GM12873 (cell line): ENCODE data around the gene RFWD3.

Source experiments
- TF ChIP-seq, protein P1 (sequence below): IDR thresholded peaks from 2 replicates; pipeline ENCODE4 v1.5.1; 2012; ENCODE audit warnings: low read depth, mild to moderate bottlenecking, moderate library complexity, low read length, control low read depth; ENCODE audit not compliant: insufficient read depth; ENCODE audit errors: missing control alignments

The RFWD3 gene

DNA sequence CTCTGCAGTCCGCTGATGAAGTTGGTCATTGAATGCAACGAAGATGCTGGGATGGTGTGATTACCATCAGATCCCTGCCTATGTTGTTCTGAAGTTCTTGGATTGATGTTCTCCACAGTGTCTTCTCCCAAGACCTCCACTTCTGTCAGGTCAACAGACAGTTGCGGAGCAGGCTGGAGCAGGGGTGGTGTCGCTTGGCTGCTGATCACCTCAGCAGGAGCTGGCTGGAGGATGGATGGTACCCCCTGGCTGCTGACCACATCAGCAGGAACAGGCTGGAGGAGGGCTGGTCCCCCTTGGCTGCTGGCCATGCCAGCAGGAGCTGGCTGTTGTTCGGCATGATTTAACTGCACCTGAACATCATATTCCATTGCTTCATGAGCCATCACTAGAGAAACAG, 5.6 kb downstream of the RFWD3 start:
- TF ChIP-seq, protein P1, sequence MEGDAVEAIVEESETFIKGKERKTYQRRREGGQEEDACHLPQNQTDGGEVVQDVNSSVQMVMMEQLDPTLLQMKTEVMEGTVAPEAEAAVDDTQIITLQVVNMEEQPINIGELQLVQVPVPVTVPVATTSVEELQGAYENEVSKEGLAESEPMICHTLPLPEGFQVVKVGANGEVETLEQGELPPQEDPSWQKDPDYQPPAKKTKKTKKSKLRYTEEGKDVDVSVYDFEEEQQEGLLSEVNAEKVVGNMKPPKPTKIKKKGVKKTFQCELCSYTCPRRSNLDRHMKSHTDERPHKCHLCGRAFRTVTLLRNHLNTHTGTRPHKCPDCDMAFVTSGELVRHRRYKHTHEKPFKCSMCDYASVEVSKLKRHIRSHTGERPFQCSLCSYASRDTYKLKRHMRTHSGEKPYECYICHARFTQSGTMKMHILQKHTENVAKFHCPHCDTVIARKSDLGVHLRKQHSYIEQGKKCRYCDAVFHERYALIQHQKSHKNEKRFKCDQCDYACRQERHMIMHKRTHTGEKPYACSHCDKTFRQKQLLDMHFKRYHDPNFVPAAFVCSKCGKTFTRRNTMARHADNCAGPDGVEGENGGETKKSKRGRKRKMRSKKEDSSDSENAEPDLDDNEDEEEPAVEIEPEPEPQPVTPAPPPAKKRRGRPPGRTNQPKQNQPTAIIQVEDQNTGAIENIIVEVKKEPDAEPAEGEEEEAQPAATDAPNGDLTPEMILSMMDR, result no peak

DNA sequence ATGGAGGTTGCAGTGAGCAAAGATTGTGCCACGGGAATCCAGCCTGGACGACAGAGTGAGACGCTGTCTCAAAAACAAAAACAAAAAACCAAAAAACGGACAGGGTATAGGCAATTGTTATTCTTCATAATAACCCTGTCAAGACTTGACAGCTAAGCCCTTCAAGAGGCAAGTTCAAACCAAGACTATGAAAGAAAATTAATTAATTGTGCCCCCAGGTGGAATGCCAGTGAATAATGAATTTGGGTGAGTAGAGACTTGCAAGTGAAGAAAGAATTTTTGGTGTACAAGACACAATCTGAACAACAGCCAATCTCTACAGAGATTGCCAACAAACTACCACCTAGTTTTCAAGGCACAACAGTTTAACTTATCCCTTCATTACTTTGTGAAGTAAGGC, 6.3 kb downstream of the RFWD3 start:
- TF ChIP-seq, protein P1, result no peak

DNA sequence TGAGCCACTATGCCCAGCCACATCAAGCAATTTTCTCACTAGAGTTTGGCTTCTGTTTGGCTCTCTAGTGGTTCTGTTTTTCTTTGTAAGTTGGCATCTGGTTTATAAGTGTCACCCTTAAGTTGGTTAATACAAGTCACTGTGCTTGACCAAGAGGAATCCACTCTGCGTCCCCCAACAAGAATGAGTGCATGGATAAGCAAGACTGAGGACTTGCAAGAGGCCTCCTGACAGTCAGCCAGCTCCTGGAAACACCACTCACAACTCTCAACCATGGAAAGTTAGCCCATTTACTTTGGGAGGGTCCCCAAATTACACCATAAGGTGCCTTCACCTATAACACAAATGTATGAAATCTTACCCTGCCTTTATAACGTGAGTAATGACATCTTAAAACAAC, 7.6 kb downstream of the RFWD3 start:
- TF ChIP-seq, protein P1, result no peak

DNA sequence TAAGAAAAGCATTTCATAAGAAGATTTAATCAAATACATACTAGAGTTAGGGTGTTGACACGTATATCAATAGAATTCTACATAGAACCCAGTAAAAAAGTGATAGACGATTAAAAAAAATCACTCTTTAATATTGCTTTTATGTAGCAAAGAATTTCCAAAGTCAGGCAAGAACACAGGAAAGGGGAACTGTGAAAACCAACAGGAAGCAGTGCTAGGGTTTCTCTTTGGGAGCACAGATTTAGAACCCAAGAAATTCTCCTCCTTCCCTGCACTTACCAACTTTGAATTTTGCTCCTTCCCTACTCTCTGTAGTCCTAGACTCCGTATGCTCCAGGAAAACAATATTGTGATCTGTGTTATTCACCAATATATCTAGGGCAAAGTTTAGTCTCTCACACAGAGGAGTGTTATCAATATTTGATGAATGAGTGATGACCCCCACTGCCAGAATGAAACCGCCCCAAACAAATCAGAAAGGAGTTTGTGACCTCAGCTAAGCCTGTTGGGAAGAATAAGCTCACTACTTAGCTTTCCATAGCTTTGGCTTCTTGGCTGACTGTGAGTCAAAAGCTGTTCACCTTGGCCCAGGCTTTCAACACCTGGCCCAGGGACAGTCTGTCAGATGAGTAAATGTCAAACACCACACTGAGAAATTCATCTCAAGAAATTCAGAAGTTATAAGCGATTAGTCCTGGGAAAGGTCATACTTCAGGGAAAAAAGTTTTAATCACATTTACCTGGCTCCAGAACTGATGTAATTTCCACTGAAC, 8.6 kb downstream of the RFWD3 start:
- TF ChIP-seq, protein P1, result no peak

DNA sequence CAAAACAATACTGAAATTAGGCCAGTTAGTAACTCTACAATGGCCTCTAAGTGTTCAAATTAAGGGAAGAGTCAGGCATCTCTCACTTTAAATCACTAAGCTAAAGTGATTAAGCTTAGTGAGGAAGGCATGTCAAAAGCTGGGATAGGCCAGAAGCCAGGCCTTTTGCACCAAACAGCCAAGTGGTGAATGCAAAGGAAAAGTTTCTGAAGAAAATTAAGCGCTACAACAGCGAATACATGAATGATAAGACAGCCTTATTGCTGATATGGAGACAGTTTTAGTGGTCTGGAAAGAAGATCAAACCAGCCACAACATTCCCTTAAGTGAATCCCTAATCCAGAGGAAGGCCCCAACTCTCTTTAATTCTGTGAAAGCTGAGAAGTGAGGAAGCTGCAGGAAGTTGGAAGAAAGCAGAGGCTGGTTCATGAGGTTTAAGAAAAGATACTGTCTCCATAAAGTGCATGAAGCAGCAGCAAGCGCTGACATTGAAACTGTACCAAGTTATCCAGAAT, 12.1 kb downstream of the RFWD3 start:
- TF ChIP-seq, protein P1, result no peak

DNA sequence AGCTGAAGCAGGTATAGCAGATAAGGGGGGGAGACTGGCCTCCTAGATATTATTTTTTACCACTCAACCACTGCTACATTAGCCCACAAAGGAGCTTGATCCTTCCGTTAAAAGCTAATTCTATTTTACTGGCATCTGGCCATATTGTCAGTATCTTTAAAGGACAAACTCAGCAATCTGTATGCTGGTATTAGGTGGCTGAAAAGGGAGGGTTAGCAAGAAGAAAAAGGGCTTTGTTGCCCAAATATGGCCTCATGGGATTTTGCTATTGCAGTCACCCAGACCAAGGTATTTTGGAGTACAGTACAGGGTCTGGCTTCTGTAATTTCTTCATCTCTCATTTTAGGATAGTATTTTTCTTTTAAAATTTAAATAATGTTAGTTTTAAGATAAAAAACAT, 14.4 kb downstream of the RFWD3 start:
- TF ChIP-seq, protein P1, result no peak

DNA sequence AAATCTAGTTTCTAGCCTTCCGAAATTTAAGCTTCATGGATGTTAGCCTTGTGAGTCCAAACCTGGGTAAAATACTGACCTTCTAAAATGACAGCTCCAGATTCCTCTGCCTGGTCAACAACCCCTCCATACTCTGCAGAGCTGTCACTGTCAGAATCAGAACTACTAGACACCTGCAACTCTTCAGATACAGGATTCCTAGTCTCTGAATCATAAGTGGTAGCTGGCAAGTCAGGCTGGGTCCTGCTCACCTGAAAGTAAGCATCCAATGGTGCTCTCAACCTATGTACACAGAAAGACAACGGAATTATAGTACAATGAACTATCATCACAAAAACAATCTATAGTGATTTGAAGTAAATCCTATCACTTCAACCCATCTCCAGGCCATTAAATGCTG, 14.8 kb downstream of the RFWD3 start:
- TF ChIP-seq, protein P1, result no peak
